ENCODE results near the gene PEAK3.

DNA sequence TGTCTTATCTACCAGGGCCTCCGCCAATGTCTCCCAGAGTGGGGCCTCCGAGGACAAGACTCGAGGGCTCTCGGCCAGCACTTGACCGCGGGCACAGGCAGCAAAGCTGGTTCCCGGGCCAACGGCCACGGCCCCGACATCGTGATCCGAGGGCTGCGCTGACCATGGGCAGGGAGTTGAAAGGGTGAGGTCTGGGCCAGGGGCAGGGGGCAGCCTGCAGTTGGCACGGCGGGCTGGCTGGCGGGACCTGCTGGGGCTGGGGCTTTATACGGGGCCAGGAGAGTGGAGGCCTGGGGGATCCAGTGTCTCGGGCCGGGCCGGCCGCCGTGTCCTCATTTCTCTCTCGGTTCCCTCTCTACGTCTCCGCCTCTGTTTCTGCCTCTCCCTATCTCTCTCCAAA, 35.8 kb upstream of the PEAK3 start:
- TF ChIP-seq, protein P1, sequence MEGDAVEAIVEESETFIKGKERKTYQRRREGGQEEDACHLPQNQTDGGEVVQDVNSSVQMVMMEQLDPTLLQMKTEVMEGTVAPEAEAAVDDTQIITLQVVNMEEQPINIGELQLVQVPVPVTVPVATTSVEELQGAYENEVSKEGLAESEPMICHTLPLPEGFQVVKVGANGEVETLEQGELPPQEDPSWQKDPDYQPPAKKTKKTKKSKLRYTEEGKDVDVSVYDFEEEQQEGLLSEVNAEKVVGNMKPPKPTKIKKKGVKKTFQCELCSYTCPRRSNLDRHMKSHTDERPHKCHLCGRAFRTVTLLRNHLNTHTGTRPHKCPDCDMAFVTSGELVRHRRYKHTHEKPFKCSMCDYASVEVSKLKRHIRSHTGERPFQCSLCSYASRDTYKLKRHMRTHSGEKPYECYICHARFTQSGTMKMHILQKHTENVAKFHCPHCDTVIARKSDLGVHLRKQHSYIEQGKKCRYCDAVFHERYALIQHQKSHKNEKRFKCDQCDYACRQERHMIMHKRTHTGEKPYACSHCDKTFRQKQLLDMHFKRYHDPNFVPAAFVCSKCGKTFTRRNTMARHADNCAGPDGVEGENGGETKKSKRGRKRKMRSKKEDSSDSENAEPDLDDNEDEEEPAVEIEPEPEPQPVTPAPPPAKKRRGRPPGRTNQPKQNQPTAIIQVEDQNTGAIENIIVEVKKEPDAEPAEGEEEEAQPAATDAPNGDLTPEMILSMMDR (IDR thresholded peaks at IDR 0.05; ENCODE audit: low read length), result no peak
- no peak for TF ChIP-seq EZH2 (IDR thresholded peaks at IDR 0.05; ENCODE audit: borderline replicate concordance, low read length)

Data from OCI-LY1 (cell line).